Myocyte (in vitro differentiated cells): ENCODE results near the gene OSBPL2. TPM values are rescaled to one million over a fixed set of nuclear protein-coding genes. Genes with fewer than 3 reads are reported as not detected.
A peak's percentile ranks its signal among the peaks of the same experiment; 100 is the strongest.

Source experiments
- DNase-seq: peaks from one replicate; pipeline ENCODE4 v3.0.0-alpha.2; 2012; ENCODE audit warnings: low read depth
- total RNA-seq: library from RNA; depleted of rRNA; stranded (reverse); fragments of >200 nt; gene quantifications from 2 replicates; pipeline ENCODE4 v1.2.3, GENCODE V29; 2014

OSBPL2 gene
- total RNA-seq, 1 donor from 2014 or later: 30.2 TPM

DNA sequence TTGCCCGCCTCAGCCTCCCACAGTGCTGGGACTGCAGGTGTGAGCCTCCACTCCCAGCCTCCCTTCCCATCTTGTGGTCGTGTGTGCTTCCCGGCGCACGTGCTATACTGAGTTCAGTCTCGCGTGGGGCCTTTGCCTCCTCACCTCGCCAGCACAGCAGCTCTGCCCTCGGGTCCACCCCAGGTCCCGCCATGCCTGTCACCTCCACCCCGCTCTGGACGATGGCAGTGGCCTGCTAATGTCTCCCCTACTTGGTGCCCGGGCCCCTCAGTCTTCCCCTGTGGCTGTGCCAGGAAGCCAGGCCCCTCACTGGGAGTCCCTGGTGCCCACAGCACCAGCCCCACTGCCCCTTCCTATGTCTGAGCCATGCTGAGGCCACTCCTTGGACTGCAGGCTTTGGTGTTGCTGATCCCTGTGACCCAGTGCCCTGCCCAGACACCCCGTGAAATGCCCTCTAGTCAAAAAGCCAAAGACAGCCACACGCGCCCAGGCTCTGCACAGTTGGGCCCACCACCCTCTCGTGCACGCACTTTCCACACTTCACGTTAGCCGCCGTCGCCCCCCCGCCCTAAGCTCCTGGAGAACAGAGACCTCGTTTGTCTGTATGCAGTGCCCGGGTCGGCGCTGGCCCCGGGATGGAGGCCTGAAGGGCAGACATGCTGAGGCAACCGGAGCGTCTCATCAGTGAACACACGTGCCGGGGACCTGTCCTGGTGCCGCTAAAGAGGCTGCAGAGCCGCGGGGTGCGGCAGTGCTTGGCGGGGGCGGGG is 32.5 kb upstream of the OSBPL2 start:
- DNase-seq: no peak

DNA sequence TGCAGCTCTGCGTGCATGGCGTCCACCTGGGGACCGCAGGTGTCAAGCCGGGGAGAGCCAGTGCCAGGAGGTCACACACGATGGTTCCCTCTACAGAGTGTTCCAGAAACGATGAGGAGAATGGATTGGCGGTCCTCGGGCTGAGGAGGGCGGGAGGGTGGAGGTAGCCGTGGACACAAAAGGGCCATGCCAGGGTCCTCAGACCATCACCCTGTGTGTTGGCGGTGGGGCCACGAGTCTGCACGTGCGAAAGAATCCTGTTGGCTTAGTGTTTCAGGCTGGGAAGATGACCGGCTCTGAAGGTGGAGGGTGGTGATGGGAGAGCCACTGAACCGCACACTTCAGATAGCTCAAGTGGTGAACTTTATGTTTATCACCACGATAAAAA is 31.9 kb upstream of the OSBPL2 start:
- DNase-seq: no peak

DNA sequence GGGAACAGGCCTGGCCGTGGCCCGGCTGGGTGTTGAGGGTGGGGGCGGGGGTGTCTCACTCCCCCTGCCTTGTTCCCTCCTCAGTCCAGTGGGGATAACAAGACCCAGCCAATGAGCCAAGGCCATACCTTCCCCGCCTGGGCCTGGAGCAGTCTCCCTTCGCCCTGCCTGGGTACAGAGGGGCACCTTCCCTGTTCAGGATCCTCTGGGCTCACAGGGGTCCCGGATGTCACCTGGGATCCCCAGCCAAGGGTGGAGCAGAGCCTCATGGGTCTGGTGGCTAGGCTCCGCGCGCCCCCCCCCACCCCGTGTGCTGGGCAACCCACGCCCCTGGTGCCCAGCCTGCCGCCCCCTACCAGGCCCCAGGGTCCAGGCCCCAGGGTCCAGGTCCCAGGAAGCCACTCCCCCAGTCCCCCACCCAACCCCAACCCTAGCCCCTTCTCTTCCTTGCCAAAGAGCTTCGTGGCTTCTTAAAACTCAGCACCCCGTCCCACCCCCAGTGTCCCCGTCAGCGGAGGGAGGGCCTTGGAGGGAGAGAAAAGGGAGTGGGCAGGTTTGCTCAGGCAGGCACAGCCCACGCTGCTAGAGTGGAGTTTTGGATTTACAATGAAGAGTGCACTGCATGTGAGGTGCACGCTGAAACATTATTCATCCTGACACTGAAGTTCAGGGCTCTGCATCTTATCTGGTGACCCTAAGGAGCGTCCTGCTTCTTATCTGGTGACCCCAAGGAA is 30.1 kb upstream of the OSBPL2 start:
- no peak for DNase-seq

DNA sequence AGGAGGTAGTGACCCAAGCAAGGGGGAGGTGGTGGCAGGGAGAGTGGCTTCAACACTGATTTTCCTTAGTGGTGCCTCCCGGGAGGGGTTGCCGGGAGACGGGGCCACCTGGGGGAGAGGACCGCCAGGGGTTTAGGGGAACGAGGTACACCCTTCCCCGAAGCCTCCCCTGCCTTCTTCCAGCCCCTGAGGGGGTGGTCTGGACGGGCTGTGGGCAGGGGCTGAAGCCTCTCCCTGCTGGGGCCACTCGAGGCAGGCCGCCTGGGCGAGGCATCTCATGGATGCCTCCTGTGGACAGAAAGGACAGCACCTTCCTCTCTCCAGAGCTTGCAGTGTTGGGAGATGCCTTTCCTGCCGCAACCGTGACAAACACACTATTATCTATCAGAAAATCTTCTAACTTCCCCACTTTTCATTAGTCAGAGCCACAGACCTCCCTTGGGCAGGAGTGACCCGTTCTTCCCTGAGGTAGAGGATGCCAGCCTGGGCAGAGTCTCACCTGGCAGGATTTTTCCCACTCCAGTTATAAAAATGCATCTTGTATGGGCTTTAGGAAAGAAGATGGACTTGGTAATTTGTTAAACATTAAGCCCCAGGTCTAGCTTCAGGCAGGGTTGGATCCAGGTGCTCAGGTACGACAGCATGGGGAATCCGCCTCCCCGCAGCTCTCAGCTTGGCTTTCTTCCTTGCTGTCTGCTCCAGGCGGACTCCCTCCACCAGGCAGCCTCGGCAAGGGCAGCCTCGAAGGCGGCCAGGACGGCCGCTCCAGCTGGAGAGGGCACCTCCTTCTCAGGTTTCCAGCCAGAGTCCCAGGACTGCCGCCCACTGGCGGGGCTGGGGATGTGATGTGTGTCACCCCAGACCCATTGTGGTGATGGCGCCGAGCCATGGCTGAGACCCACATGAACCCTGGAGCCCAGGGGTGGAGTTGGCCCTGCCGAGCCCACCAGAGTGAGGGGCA is 29.2 kb upstream of the OSBPL2 start:
- DNase-seq: no peak

DNA sequence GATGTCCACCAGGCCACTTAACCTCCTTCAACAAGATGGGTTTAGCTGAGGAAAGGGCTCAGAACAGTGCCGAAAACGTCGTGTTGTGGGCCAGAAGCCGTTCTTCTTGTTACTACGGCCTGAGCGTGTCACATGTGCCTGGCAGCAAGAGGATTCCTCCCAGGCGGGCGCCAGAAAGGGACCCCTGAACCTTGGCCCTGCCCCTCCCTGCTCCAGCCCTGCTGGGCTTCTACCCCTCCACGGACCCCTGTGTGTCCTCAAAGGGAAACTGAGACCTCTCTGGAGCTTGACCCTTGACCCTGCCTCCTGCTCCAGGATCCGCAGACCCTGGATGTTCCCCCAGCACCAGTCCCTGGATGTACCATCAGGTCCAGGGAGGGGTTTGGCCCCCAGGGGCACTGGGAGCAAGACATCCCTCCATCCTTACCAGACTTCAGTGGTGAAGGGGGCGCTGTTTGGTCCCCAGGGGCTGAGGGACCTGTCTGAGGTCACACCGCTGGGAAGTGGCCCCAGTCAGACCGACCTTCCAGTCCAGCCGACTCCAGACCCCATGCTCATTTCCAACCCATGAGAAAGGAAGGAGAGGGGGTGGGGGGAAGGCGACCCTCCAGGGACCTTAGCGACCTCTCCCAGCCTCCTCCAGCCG is 28.3 kb upstream of the OSBPL2 start:
- no peak for DNase-seq

DNA sequence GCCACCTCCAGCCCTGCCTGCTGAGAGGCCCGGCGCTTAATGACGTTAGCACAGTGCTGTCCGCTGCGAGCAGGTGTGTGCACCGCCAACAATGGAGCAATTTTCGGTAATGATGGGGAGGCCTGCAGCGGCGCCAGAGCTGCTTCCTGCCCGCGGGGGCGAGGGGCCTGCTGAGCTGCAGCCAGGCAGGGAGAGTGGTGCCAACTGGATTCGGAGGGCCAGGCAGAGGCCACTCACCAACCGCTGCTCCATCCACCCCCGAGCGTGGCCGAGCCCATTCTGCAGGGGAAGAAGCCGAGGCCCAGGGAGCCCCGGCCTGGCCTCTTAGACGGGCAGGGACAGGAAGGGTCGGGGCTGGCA is 27.8 kb upstream of the OSBPL2 start:
- DNase-seq: no peak

DNA sequence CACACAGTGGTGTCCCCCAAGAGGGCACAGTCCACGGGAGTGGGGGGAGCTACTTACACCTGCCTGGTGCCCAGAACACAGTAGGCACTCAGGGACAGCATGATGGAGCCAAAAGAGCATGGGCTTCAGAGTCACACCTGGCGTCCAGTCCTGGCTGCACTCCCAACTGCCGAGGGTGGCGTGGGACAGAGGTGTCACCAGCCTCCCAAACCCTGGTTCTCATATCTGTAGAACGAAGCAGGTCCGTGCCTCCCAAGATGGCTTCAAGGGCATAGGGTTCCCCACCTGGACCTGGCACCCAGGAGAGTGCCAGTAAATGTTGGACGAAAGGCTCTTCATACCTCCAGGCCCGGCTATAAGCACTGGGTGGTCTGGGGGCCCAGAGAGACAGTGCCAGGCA is 27.1 kb upstream of the OSBPL2 start:
- no peak for DNase-seq

DNA sequence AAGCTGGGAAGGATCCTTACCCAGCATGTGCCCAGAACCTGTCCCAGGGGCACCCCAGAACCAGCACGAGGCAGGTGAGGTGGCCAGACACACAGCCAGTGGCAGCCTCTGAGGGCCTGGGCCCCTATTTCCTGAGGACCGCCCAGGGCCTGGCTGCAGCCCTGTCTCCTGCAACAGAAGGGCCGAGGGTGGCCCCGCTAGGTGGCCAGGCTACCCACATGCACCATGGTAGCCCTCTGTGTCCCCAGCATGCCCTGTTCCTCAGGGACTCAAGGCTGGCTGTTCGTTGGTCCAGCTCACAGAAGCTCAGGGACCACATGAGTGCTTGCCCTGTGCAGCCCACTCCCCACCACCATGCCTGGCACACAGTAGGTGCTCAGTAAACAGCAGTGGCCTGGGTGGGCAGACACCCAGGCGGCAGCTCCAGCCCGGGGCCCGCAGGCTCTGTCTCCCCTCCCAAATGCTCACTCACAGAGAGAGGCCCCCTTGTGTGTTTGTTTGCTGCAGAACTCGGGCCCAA is 26.5 kb upstream of the OSBPL2 start:
- DNase-seq: no peak

DNA sequence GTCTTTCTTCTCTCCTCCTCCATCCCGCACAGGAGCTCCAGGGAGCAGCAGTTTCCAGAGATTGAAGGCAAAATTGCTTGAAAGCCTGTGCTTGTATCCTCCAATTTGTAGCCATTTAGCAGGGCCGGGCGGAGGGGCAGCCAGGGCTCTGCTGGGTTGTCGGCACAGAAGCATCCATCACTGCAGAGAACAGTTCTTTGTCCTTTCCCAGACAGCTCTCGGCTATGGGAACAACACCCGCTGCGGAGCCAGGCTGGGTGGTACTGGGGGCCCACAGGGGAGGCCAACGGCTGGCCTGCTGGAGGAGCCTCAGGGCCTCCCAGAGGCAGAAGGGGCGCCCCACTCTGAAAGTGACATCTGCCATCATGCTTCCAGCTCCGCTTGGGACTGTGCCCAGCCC is 26.0 kb upstream of the OSBPL2 start:
- no peak for DNase-seq

DNA sequence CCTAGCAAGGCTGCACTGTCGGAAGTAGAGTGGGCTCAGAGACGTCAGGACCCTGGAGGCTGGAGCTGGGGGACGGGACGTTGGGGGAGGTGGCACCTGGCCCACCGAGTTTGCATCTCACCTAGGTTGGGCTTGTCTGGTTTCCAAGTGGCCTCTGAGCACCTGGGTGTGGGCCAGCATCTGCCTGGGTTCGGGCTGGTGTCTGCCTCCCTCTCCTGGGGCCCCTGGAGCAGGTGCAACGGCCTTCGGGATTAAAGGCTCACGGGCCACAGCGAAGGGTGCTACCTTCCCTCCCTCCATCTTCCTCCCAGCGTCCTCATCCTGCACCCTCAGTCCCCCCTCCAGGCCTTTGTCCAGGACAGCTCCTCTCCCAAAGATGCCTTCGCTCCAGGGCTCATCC is 24.3 kb upstream of the OSBPL2 start:
- DNase-seq: no peak

DNA sequence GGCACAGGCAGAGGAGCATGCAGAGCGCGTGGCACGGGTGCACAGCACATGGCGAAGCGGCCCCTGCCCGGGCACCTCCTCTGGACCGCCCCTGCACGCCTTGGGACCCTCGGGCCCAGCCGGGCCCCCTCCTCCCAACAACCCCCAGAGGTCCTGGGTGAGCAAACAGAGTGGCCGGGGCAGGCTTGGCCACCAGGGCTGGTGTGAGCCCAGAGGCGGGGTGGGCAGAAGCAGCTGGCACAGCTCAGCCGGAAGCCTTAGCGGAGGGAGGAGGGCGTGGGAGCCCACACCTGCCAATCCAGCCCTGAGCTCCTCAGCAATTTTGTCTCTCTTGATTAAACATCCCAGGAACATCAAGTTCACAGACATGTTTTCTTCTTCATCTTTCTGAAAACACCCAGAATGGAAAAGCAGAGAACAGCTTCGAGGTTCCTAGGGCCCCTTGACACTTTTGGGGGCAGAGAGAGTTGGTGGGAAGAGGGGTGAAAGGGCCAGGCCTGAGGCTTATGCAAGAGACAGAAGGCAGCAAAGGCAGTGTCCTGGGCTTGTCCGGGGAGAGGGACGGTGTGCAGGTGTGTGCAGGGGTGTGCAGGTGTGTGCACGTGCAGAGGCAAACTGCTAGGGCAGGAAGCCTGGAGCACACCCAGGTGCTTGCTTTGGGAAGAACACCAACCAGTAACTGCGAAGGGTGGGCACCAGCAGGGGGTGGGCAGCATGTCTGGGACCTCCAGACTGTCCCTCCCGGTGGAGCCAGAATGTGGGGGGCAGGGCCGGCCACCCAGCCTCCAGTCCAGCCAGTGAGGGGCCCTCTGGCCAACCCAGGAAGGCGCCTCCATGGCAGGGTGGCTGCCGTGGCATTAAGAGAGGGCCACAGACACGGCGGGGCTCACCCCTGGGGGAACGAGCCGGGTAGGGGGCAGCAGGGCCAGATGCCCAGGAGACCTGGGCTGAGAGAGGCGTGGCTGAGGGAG is 23.0 kb upstream of the OSBPL2 start:
- no peak for DNase-seq

DNA sequence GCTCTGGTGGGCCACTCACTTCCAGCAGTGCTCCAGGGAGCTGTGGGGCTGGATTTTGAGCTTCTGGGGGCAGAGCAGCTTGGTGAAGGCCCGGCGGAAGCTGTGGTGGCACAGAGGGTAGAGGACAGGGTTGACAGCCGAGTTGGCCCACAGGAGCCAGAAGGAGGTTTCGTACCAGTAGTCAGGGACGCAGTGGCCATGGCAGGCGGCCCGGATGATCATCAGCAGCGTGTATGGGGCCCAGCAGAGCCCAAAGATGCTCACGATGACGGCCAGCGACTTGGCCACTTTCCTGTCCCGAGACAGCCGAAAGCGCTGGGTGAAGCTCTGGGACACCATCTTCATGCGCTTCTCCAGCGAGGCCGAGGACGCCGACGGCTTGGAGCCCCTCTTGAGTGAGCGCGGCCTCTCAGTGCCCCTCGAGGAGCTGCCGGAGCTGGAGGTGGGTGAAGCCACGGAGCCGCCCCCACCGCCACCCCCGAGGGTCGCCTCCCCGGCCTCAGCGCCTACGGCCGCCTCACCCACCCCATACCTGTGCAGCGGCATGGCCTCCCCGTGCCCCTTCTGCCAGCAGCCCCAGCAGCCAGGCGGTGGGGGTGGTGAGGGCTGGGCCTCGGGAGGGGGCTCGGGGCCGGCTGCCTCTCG is 22.2 kb upstream of the OSBPL2 start:
- no peak for DNase-seq

DNA sequence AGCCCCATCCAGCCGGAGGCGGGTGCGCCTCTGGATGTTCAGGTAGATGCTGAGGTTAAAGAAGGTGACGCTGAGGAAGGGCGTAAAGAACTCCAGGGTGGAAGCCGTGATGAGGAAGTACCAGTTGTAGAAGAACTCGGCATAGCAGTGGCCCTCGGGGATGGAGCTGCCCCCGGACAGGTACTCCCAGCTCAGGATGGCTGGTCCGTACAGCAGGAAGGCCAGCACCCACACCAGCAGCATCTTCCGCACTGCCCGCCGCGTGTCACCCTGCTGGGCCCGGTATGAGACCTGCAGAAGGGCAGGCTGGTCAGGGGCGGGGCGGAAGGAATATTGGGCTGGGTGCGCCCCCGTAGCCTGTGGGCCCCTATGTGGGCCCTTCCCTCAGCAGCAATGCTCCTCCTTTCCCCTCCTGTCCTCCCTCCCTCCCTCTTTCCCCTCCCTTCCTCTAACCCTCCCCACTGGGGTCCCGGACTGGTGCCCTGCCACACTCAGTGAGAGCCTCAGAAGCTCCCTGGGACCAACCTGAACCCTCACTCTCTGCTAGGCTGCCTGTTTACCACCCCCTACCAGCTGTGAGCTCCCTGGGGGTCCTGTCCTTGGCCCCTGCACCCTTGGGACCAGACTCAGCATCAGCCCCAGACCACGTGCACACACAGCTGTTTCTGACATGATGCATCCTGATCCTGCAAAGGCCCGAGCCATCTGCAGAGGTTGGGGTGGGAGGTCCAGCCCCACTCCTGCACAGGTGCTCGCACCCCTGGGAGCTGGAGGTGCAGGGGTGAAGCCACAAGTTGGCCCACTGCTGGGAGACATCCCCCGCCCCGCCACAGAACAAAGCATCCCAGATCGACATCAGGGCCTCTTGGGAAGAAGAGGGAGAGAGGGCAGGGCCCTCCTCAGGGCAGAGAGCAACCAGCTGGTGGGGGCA is 21.4 kb upstream of the OSBPL2 start:
- DNase-seq: no peak

DNA sequence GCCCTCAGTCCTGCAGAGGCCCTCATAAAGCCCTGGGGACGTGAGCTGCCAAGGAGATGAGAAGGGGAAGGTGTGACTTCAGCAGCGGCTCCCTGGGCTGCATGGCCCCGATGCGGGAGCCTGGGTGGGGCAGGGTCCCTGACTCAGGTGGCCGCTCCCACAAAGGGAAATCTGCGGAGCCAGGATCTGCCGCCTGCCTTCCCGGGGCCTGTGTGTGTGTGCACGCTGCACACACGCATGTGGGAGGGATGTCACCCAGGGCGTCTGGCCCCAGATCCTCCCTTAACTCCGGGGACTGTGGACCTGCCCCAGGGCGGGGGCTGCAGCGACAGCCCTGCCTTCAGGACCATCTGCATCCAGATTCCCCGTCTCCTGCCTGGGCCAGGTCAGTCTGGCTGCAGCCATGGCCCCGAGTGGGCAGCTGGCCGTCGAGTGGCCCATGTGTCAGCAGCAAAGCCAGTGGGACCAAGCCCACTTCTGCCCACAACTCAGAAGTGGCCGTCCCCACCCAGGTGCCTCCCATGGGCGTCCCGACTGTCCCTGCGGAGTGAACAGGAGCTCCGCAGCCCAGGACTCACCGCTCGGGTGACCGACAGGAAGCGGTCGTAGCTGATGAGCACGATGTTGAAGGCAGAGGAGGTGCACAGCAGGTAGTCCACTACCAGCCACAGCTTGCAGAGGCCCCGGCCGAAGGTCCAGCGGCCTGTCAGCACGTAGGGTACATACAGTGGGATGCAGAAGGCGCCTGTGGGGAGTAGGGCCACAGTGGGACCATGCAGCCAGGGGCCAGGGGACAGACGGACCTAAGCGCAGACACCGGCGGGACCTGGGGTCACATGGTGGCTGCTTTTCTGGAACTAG is 20.2 kb upstream of the OSBPL2 start:
- DNase-seq: no peak

DNA sequence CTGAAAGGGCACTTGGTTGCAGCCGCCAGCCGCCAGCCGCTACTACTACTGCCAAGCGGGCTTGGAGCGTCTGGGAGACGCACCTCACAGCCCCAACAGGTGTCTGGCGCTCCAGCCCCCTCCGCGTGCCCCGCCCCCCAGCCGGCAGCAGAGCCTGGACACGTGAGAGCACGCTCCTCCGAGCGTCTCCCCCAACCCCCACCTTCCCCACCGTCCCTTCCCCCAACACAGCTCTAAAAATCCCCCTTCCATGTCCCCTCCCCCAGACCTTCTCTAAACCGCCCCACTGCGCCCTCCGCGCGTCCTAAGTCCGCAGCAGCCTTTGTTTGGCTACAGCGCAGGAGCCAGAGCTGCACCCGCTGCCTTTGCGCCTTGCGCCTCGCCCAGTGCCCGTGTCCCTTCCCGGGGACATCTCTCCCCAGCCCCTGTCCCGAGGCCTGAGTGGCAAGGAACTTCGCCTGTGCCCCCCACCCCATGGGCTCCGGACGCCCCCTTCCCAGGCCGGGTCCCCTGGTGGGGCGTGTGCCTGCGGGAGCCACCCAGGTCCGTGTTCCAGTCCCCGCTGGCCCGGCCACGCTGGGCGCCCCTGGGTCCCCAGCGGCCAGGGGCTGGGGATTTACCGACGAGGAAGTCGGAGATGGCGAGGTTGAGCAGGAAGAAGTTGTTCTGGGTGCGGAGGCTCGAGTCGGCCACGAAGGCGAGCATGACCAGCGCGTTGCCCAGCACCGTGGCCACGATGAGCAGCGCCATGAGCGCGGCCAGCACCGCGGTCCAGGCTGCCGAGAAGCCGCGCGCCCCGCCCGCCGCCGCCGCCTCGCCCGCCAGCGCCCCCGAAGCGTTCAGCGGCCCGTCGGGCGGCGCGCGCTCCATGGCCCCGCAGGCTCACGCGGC is 19.0 kb upstream of the OSBPL2 start:
- DNase-seq: no peak

DNA sequence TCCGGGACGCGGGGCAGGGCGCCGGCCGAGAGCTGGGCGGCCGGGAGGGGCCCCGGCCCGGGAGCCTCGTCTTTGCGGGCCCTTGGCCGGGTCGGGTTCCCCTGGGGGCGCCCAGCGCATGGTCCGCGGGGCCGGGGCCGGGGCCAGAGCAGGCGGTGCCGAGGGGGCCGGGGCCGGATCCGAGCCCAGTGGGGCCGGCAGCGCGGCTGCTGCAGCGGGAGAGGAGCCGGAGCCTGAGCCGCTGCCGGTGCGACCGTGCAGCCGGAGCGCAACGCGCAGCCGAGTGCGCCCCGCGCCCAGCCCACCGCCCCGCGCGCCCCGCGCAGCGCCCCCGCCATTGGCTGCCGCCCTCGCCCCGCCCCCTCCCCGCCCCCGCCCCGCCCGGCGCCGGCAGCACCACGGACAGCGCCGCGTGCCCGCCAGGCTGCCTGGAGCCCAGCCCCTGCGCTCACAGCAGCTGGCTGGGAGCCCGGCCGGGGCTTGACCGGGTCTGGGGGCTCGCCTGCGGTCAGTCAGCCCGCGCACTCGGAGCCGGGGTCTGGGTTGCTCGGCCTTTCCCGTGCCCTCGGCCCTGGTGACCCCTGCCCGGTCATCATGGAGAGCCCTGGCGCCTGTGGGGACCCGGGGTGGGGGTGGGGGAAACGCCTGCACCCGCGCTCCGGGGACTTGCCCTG is 18.2 kb upstream of the OSBPL2 start, which contains the start of gene HRH3:
Gene HRH3 (minus strand): TSS at position 287 of the 674 bp plus-strand sequence. CDS start 308 bp downstream, outside the sequence.
- peak; percentile 47 for DNase-seq
